Smooth muscle cell (in vitro differentiated cells): ENCODE measurements around the gene DDX52. TPM values are rescaled to one million over a fixed set of nuclear protein-coding genes. Genes with fewer than 3 reads are reported as not detected.

Source experiments
- DNase-seq: peaks from one replicate; lab custom pipeline; 2025; ENCODE audit not compliant: unreplicated experiment; lab: John Stamatoyannopoulos, UW
- H2AFZ ChIP-seq: fragments of 200-600 bp; sonication (generic); 2 replicates; pipeline ENCODE4 v1.6.0; 2016; ENCODE audit warnings: antibody characterized with exemption, low read depth, mild to moderate bottlenecking
- H3F3A ChIP-seq: fragments of 200-600 bp; sonication (generic); 2 replicates; pipeline ENCODE4 v1.6.0; 2017; ENCODE audit warnings: antibody characterized with exemption, low read depth
- H3K27ac ChIP-seq: fragments of 200-600 bp; sonication (generic); 2 replicates; pipeline ENCODE4 v1.5.1; 2016; ENCODE audit warnings: low read depth, mild to moderate bottlenecking
- H3K27me3 ChIP-seq: fragments of 200-600 bp; sonication (generic); 2 replicates; pipeline ENCODE4 v1.6.1; 2016; ENCODE audit warnings: low read depth, mild to moderate bottlenecking
- H3K36me3 ChIP-seq: fragments of 200-600 bp; sonication (generic); 2 replicates; pipeline ENCODE4 v1.5.1; 2016; ENCODE audit warnings: low read depth
- H3K4me1 ChIP-seq: fragments of 200-600 bp; sonication (generic); 2 replicates; pipeline ENCODE4 v1.5.1; 2016; ENCODE audit warnings: low read depth
- H3K4me2 ChIP-seq: fragments of 200-600 bp; sonication (generic); 2 replicates; pipeline ENCODE4 v1.6.0; 2016; ENCODE audit warnings: mild to moderate bottlenecking
- H3K4me3 ChIP-seq: fragments of 200-600 bp; sonication (generic); 2 replicates; pipeline ENCODE4 v1.5.1; 2016; ENCODE audit warnings: mild to moderate bottlenecking
- H3K79me2 ChIP-seq: fragments of 200-600 bp; sonication (generic); 2 replicates; pipeline ENCODE4 v1.6.0; 2016; ENCODE audit warnings: low read depth, mild to moderate bottlenecking
- H3K9ac ChIP-seq: fragments of 200-600 bp; sonication (generic); 2 replicates; pipeline ENCODE4 v1.6.0; 2016; ENCODE audit warnings: low read depth
- H3K9me3 ChIP-seq: fragments of 200-600 bp; sonication (generic); replicated peaks from 2 replicates; pipeline ENCODE4 v1.5.1; 2016; ENCODE audit warnings: low read depth
- H4K20me1 ChIP-seq: fragments of 200-600 bp; sonication (generic); 2 replicates; pipeline ENCODE4 v1.6.0; 2016; ENCODE audit warnings: low read depth
- WGBS: methylation state at CpG from one replicate; pipeline ENCODE4 v1.1.7; 2016; ENCODE audit warnings: low lambda C conversion rate; 5-methylcytosine and 5-hydroxymethylcytosine counted together
- microRNA-seq: library from miRNA; unstranded; fragments of <30 nt; microRNA quantifications from one replicate; pipeline ENCODE4, GENCODE V29; 2016; ENCODE audit warnings: borderline number of aligned reads
- polyA plus RNA-seq: library from polyadenylated mRNA; unstranded; fragments of >200 nt; fragmentation: Nextera tagmentation; extraction: Ambion mirVana; gene quantifications from 2 replicates; pipeline ENCODE4 v1.2.1, GENCODE V29; 2016
- small RNA-seq: library from RNA; depleted of rRNA; stranded (forward); fragments of <200 nt; gene quantifications from one replicate; pipeline ENCODE3, GENCODE V24; 2014
- total RNA-seq: library from RNA; depleted of rRNA; stranded (reverse); fragments of >200 nt; gene quantifications from 2 replicates; pipeline ENCODE4 v1.2.3, GENCODE V29; 2014
- TF ChIP-seq, protein P1 (sequence below): fragments of 200-600 bp; sonication (generic); IDR thresholded peaks from 2 replicates; pipeline ENCODE4 v1.5.1; 2017; ENCODE audit warnings: borderline replicate concordance, mild to moderate bottlenecking, antibody characterized with exemption; ENCODE audit not compliant: insufficient read depth, poor library complexity, severe bottlenecking

Gene DDX52
- total and polyA plus RNA-seq, 2 experiments from 2014 or later = 18.7 to 26.0 TPM

DNA sequence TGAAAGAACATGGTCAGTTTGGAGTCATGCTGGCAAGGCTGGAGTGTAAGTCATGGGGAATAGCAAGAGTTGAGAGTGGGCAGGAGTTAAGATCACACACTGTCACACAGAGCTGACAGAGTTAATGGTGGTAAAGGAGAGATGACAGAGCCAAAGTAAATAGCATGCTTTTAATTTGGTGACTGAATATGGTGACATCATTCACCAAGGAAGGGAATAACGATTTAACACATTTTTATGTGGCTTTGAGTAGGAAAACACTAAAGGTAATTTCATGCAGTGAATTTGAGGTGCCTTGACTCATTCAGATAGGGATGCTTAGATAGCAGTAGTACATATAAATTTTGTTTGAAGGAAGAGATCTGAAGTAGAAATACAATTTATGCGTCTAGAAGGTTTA lies 76.1 kb downstream of the DDX52 start:
- no peak overlapping the region for H3K27ac ChIP-seq
- peaks cover 32% of the 10 kb centered on the region for H3K36me3 ChIP-seq
- no peak overlapping the region for H3K4me3 ChIP-seq
- H3K9ac ChIP-seq = no peak overlapping the region
- no peak overlapping the region for H2AFZ ChIP-seq
- WGBS = 97% methylated on average over 2 of the region's 2 CpGs
- no peaks in the 10 kb centered on the region for H3K9me3 ChIP-seq
- no peaks in the 10 kb centered on the region for H3F3A ChIP-seq
- H3K27me3 ChIP-seq = no peaks in the 10 kb centered on the region
- TF ChIP-seq, protein P1, sequence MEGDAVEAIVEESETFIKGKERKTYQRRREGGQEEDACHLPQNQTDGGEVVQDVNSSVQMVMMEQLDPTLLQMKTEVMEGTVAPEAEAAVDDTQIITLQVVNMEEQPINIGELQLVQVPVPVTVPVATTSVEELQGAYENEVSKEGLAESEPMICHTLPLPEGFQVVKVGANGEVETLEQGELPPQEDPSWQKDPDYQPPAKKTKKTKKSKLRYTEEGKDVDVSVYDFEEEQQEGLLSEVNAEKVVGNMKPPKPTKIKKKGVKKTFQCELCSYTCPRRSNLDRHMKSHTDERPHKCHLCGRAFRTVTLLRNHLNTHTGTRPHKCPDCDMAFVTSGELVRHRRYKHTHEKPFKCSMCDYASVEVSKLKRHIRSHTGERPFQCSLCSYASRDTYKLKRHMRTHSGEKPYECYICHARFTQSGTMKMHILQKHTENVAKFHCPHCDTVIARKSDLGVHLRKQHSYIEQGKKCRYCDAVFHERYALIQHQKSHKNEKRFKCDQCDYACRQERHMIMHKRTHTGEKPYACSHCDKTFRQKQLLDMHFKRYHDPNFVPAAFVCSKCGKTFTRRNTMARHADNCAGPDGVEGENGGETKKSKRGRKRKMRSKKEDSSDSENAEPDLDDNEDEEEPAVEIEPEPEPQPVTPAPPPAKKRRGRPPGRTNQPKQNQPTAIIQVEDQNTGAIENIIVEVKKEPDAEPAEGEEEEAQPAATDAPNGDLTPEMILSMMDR = no peak
- no peak overlapping the region for H3K4me2 ChIP-seq
- H4K20me1 ChIP-seq = peaks cover 13% of the 10 kb centered on the region
- no peaks in the 10 kb centered on the region for H3K79me2 ChIP-seq
- DNase-seq = no peak
- H3K4me1 ChIP-seq = no peaks in the 10 kb centered on the region

DNA sequence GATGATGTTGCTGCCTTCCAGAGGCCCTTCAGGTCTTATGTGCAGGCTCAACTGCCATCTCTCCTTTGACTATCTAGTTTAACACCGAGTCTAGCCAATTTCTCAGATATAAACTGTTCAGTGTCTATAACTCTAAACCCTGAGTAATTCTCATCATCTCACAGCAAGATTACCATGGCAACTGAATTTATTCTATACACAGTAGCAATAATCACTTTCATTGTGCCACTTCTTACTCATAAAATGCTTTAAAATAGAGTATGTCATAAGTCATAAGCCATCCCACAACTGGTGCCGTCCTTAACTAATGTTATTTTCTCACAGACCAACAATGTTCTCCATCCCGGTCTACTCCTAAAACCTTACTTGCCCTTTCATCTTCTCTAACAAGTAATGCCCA lies 79.0 kb downstream of the DDX52 start:
- H3K27ac ChIP-seq = no peak overlapping the region
- TF ChIP-seq, protein P1 = no peak
- H3K9me3 ChIP-seq = no peaks in the 10 kb centered on the region
- H2AFZ ChIP-seq = no peak overlapping the region
- no peaks in the 10 kb centered on the region for H3K27me3 ChIP-seq
- no peak for DNase-seq
- no peak overlapping the region for H3K4me2 ChIP-seq
- no peaks in the 10 kb centered on the region for H3K79me2 ChIP-seq
- no peak overlapping the region for H3K9ac ChIP-seq
- no peak overlapping the region for H3K4me3 ChIP-seq
- no peaks in the 10 kb centered on the region for H3K4me1 ChIP-seq
- WGBS = 93% methylated on average over 3 of the region's 3 CpGs
- H3F3A ChIP-seq = no peaks in the 10 kb centered on the region
- H4K20me1 ChIP-seq = no peaks in the 10 kb centered on the region
- H3K36me3 ChIP-seq = peaks cover 40% of the 10 kb centered on the region

DNA sequence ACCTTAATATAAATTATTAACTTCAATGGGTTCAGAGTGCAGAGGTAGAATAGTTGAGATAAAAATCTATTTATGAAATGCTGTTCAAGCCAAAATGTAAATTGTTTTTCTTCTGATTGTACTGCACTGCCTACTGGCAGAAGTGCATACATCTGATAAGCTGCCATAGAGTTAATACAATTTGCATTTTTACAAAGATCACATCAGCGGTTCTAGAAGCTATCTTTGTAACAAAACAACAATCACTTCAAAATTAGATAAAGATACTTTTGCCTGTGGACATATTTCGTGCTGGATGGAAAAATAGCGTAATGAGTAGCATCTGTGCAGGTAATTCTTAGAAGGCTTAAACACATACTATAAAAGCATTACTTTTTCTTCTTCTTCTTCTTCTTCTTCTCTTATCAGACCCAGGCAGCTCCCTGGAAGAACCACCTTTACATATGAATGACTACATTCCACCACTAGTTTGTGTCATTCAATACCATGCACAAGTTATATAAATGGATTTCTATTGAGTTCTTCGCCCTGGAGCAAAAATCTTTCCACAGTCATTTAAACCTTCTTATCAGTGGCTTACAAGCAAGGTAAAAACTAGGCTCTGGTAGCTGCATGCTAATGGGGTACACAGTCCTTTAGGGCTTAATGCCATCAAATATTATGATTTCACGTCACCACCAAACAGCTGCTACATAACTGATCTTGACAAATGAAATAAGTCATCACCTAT lies 81.1 kb downstream of the DDX52 start:
- Histone ChIP-seq H2AFZ (no peak overlapping the region), H3K4me3 (no peak overlapping the region), H3K36me3 (peaks cover 39% of the 10 kb centered on the region), H3K9ac (no peak overlapping the region), H3K79me2 (no peaks in the 10 kb centered on the region), H3K27ac (no peak overlapping the region), H3K4me1 (no peaks in the 10 kb centered on the region), H4K20me1 (no peaks in the 10 kb centered on the region), H3K4me2 (no peak overlapping the region), H3F3A (no peaks in the 10 kb centered on the region), H3K9me3 (no peaks in the 10 kb centered on the region), H3K27me3 (no peaks in the 10 kb centered on the region)
- WGBS = 91% methylated on average over 5 of the region's 5 CpGs
- TF ChIP-seq, protein P1 = no peak
- DNase-seq = no peak

Small RNAs within 50 kb of the gene (microRNA-seq; reads per million reads assigned to microRNA genes)
- gene MIR378J = not detected

Small RNAs within 50 kb of the gene (small RNA-seq; reads per million reads assigned to genes)
- not detected for gene MIR378J

Other genes starting within 250 kb of the DDX52 start
- gene ACACA, start 236.6 kb downstream of the DDX52 start, total RNA-seq = 33.9 and 38.9 TPM in 2 replicates
- gene ACACA, start 236.6 kb downstream of the DDX52 start, polyA plus RNA-seq = 16.4 and 21.4 TPM in 2 replicates
- gene TADA2A, start 236.6 kb downstream of the DDX52 start, total RNA-seq = 10.8 and 11.8 TPM in 2 replicates
- 6.0 and 9.7 TPM in 2 replicates for gene TADA2A, start 236.6 kb downstream of the DDX52 start, polyA plus RNA-seq
- 47.1 and 62.1 TPM in 2 replicates for gene DUSP14, start 153.6 kb downstream of the DDX52 start, total RNA-seq
- 40.4 and 59.1 TPM in 2 replicates for gene DUSP14, start 153.6 kb downstream of the DDX52 start, polyA plus RNA-seq
- 18.9 and 19.5 TPM in 2 replicates for gene SYNRG, start 34.0 kb downstream of the DDX52 start, total RNA-seq
- 16.2 and 17.9 TPM in 2 replicates for gene SYNRG, start 34.0 kb downstream of the DDX52 start, polyA plus RNA-seq
- gene HNF1B, start 101.6 kb upstream of the DDX52 start, total RNA-seq = not detected in 2 replicates
- gene HNF1B, start 101.6 kb upstream of the DDX52 start, polyA plus RNA-seq = not detected in 2 replicates